GM12801 (cell line): ENCODE measurements around the gene AMOTL2.

Source experiments
- TF ChIP-seq, protein P1 (sequence below): IDR thresholded peaks from one replicate; pipeline ENCODE4 v1.5.1; 2011; ENCODE audit warnings: control low read depth; ENCODE audit not compliant: insufficient read length; ENCODE audit errors: extremely low read depth

The AMOTL2 gene

GRCh38 chr3:134308350-134308891, 65.8 kb downstream of the AMOTL2 start:
- TF ChIP-seq, protein P1, sequence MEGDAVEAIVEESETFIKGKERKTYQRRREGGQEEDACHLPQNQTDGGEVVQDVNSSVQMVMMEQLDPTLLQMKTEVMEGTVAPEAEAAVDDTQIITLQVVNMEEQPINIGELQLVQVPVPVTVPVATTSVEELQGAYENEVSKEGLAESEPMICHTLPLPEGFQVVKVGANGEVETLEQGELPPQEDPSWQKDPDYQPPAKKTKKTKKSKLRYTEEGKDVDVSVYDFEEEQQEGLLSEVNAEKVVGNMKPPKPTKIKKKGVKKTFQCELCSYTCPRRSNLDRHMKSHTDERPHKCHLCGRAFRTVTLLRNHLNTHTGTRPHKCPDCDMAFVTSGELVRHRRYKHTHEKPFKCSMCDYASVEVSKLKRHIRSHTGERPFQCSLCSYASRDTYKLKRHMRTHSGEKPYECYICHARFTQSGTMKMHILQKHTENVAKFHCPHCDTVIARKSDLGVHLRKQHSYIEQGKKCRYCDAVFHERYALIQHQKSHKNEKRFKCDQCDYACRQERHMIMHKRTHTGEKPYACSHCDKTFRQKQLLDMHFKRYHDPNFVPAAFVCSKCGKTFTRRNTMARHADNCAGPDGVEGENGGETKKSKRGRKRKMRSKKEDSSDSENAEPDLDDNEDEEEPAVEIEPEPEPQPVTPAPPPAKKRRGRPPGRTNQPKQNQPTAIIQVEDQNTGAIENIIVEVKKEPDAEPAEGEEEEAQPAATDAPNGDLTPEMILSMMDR = no peak

- TF ChIP-seq, protein P1 = no peak
These were observed 66.8 kb downstream of the AMOTL2 start for GRCh38 chr3:134307425-134307824.

- TF ChIP-seq, protein P1 = no peak
These were observed 67.9 kb downstream of the AMOTL2 start for GRCh38 chr3:134306320-134306719.
